Subcutaneous adipose tissue (tissue), 4 donors: ENCODE data around the gene MCUR1. TPM values are rescaled to one million over a fixed set of nuclear protein-coding genes. Genes with fewer than 3 reads are reported as not detected.

ENCODE experiments used
- total RNA-seq, 4 donors: library from RNA; depleted of rRNA; stranded (reverse); fragments of >200 nt; gene quantifications; one replicate each; pipeline ENCODE4 v1.1.0, GENCODE V29; 2016
- TF ChIP-seq, protein P1 (sequence below): fragments of 450-650 bp; IDR thresholded peaks from one replicate; pipeline ENCODE4 v1.5.1; 2016; ENCODE audit warnings: low read depth, mild to moderate bottlenecking, control low read depth, antibody characterized with exemption, moderate library complexity

Gene MCUR1
- total RNA-seq, 4 donors from 2014 or later, result 10.5 to 19.2 (median 17.1) TPM

DNA sequence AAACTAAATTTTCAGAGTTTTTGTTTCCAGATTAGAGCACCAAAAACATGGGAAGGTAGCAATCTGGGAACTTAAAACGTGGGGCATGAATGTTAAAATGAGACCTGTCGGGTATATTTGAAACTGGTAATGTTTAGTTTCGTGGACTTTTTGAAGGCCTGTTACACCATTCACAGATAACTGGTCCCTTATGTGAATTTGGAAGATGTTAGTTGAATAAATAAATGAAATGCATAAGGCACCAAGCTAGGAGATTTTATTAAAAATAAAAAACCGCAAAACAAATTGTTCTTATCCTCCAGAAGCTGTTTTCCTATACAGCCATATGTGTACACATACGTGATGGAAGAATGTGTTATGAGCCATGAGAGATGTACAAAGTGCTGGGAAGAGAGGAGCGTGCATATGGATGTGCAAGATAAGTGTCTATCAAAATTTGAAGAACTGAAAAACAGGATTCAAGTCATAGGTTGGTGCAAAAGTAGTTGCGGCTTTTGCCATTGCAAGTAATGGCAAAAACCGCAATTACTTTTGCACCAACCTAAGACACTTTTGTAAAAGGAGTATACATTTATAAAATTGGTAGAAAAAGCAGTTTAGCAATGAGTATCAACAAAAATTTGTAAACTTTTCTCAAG is 700 bp upstream of the MCUR1 start:
- TF ChIP-seq, protein P1, sequence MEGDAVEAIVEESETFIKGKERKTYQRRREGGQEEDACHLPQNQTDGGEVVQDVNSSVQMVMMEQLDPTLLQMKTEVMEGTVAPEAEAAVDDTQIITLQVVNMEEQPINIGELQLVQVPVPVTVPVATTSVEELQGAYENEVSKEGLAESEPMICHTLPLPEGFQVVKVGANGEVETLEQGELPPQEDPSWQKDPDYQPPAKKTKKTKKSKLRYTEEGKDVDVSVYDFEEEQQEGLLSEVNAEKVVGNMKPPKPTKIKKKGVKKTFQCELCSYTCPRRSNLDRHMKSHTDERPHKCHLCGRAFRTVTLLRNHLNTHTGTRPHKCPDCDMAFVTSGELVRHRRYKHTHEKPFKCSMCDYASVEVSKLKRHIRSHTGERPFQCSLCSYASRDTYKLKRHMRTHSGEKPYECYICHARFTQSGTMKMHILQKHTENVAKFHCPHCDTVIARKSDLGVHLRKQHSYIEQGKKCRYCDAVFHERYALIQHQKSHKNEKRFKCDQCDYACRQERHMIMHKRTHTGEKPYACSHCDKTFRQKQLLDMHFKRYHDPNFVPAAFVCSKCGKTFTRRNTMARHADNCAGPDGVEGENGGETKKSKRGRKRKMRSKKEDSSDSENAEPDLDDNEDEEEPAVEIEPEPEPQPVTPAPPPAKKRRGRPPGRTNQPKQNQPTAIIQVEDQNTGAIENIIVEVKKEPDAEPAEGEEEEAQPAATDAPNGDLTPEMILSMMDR, result no peak

DNA sequence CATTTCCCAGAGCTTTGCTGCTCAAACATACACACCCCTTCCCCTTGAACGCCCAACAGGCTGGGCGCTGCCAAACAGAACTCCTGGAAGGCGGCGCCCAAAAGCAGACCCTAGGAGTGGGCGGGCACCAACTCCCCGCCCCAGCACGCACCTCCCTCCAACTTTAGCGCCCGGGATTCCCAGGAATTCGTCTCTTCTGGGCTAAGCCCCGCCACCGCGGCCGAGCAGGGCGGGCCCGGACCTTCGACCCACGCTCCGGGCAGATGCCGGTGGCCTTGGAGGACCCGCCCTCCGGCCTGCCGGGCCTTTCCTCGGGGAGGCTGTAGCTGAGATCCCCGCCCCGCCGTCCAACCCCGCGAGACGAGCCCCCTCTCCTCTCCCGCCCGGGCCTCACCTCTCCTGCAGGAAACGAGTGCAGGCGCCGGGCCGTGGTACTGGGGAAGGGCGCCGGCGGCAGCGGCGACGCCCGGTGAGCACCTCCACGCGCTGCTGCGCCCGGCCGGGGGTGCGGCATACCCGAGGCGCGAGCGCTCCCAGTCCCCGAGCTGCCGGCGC is 659 bp downstream of the MCUR1 start:
- TF ChIP-seq, protein P1, result no peak

DNA sequence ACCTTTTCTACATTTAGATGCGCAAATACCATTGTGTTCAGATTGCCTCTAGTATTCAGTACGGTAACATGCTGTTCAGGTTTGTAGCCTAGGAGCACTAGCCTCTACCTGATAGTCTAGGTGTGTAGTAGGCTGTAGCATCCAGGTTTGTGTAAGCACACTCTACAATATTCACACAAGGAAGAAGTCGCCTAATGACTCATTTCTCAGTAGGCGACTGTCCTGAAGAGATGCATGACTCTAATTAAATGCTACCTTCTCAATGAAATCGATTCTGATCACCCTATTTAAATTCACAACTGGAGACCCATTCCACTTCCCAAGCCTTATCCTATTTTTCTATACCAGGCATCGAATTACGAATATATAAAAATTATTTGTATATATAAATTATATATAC is 1.3 kb downstream of the MCUR1 start:
- TF ChIP-seq, protein P1, result no peak

DNA sequence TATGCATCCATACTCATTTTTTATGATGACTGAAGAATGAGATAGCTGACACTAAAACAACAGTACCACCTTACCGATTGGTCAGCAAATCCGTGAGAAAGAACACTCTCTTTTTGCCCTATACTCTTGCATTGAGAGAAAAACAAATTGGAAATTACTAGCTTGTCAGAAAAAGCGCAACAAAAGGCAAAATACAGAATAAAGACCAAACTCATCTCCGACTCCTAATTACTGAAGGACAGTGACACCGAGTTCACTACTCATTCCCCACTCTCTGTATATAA is 2.1 kb downstream of the MCUR1 start:
- TF ChIP-seq, protein P1, result no peak

DNA sequence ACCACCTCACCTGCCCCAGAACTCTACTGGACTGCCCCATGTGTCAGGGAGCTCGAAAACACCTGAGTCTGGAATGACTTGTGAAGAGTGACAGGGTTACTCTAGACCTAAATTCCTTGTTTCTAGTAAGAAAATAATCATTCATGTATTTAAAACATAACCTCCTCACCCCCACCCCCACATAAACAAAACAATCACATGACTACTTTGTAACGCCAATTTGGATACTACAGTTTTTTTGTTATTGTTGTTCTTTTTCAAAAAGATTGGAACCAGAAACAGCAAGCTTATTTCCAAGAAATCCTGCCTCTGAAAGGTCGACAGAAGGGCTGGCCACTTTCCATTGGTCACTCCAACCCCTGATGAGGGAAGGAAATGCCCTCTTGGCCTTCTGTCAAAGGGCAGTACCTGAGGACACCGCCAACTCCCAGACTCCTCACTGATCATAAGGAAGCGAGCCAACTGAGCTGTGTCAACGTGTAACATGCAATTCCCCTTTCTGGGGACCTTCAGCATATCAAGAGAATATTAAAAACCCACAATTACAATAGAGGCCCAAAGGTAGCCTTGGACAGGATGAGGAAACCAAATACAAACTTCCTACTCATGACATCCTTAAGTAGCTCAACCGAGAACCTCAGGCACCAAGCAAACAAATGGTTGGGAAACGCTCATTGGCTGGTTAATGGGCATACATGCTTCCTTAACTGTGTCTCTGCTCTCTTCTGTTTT is 2.6 kb downstream of the MCUR1 start:
- TF ChIP-seq, protein P1, result no peak

DNA sequence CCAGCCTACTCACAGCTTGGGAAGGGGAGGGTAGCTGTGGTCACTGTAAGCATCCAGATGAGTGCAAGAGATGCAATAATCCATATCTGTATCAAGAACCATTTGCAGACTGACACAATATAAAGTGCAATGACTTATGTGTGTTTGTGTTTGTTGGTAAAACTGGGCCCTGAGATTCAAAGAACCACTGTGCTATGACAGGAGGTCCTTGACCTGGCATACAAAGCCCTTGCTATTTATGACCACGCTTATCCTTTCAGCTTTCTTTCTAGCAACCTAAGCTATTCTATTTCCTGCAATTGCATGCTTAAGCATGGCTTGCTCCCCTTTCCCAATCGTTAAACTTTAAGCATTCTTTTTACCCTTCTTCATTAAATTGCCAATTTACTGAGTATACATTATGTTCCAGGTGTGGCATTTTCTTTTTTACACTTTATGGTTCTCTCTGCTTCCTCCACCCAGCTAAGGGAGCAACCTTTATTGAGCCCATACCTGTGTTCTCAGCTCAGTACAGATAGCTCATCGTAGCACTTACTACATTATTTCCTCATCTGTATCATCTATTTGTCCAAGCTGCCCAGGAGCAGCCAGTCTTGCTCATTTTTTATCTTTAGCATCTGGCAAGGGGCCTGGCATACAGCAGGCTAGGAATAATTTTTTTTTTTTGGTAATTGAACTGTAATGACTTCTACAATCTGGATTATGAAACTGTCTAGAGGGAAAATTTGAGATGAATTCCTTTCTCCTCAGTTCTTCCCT is 3.5 kb downstream of the MCUR1 start:
- TF ChIP-seq, protein P1, result no peak

DNA sequence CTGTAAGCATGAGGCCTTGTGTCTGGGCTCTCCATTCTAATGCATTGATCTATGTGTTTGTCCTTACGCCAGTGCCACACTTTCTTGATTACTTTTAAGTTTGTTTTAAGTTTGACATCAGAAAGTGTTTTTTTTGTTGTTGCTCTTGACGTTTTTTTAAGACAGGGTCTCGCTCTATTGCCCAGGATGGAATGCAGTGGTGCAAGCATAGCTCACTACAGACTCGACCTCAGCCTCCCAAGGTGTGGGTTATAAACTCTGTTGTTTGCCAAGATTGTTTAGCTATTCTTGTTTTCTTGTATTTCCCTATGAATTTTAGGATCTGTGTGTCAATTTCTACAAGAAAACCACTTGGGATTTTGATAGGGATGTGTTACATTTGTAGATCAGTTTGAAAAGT is 5.6 kb downstream of the MCUR1 start:
- TF ChIP-seq, protein P1, result no peak
